Activated CD4-positive, alpha-beta T cell treated with anti-CD3 and anti-CD28 coated beads, Interleukin-2, amount 10 ng/mL, durations not matched to agents 7 days and 5 days (primary cell): ENCODE measurements around the gene ANKFN1. TPM values are rescaled to one million over a fixed set of nuclear protein-coding genes. Genes with fewer than 3 reads are reported as not detected.

ENCODE experiments used
- CTCF ChIA-PET: fragments of 350-600 bp; sonication (Branson Sonifier 250); formaldehyde crosslinking; loops from one replicate; lab custom pipeline; 2021; ENCODE audit warnings: antibody characterized with exemption; lab: Charles Lee
- POLR2A ChIA-PET: fragments of 350-600 bp; sonication (Branson Sonifier 250); formaldehyde crosslinking; loops from one replicate; lab custom pipeline; 2021; ENCODE audit warnings: antibody characterized with exemption; lab: Charles Lee
- DNase-seq: peaks from one replicate; pipeline ENCODE4 v3.0.0-alpha.2; 2020
- H3K27ac Mint-ChIP-seq: one replicate; pipeline ENCODE4 v1.8.0; 2021; ENCODE audit warnings: mild to moderate bottlenecking, moderate library complexity, mixed read lengths
- H3K27me3 Mint-ChIP-seq: one replicate; pipeline ENCODE4 v1.8.0; 2021; ENCODE audit warnings: mixed read lengths
- H3K36me3 Mint-ChIP-seq: one replicate; pipeline ENCODE4 v1.8.0; 2021; ENCODE audit warnings: low read depth, mixed read lengths
- H3K4me1 Mint-ChIP-seq: one replicate; pipeline ENCODE4 v1.8.0; 2021; ENCODE audit warnings: mixed read lengths
- H3K4me3 Mint-ChIP-seq: one replicate; pipeline ENCODE4 v1.8.0; 2021; ENCODE audit warnings: mild to moderate bottlenecking, moderate library complexity, mixed read lengths
- H3K9me3 Mint-ChIP-seq: one replicate; pipeline ENCODE4 v1.8.0; 2021; ENCODE audit warnings: mixed read lengths
- total RNA-seq, 2 experiments: library from RNA; stranded (reverse); gene quantifications; one replicate each; pipeline ENCODE4 v1.2.3, GENCODE V29; 2021

Gene ANKFN1
- total RNA-seq, 2 experiments from 2014 or later: not detected

- Mint-ChIP-seq H3K27me3 (peaks cover 14% of the 10 kb centered on the region), H3K9me3 (no peaks in the 10 kb centered on the region), H3K27ac (no peak overlapping the region), H3K4me3 (no peak overlapping the region), H3K36me3 (no peaks in the 10 kb centered on the region), H3K4me1 (no peaks in the 10 kb centered on the region)
- POLR2A ChIA-PET: no interaction called here
- no peak for DNase-seq
- CTCF ChIA-PET: no interaction called here
Observed at GRCh38 chr17:56431736-56432135, 278.5 kb downstream of the ANKFN1 start.

- CTCF ChIA-PET: no interaction called here
- Mint-ChIP-seq H3K4me1 (no peaks in the 10 kb centered on the region), H3K36me3 (no peaks in the 10 kb centered on the region), H3K4me3 (no peak overlapping the region), H3K27ac (no peak overlapping the region), H3K9me3 (no peaks in the 10 kb centered on the region), H3K27me3 (peaks cover 14% of the 10 kb centered on the region)
- DNase-seq: no peak
- POLR2A ChIA-PET: no interaction called here
Observed at GRCh38 chr17:56432443-56432842, 279.2 kb downstream of the ANKFN1 start.

- Mint-ChIP-seq H3K4me1 (no peaks in the 10 kb centered on the region), H3K9me3 (no peaks in the 10 kb centered on the region), H3K27ac (no peak overlapping the region), H3K36me3 (no peaks in the 10 kb centered on the region), H3K27me3 (peaks cover 20% of the 10 kb centered on the region), H3K4me3 (no peak overlapping the region)
- POLR2A ChIA-PET: no interaction called here
- no peak for DNase-seq
- CTCF ChIA-PET: interaction anchor here (0.7 kb wide), 1 partner anchor 9 kb away, joined by 3 read pairs; no protein-coding TSS in a partner anchor
Observed at GRCh38 chr17:56434610-56435009, 281.3 kb downstream of the ANKFN1 start.

- H3K36me3 Mint-ChIP-seq: no peaks in the 10 kb centered on the region
- no peak overlapping the region for H3K27ac Mint-ChIP-seq
- H3K4me3 Mint-ChIP-seq: no peak overlapping the region
- ChIA-PET CTCF (no interaction called here), POLR2A (no interaction called here)
- H3K9me3 Mint-ChIP-seq: no peaks in the 10 kb centered on the region
- peaks cover 27% of the 10 kb centered on the region for H3K27me3 Mint-ChIP-seq
- no peaks in the 10 kb centered on the region for H3K4me1 Mint-ChIP-seq
- no peak for DNase-seq
Observed at GRCh38 chr17:56436142-56436541, 282.9 kb downstream of the ANKFN1 start.

DNA sequence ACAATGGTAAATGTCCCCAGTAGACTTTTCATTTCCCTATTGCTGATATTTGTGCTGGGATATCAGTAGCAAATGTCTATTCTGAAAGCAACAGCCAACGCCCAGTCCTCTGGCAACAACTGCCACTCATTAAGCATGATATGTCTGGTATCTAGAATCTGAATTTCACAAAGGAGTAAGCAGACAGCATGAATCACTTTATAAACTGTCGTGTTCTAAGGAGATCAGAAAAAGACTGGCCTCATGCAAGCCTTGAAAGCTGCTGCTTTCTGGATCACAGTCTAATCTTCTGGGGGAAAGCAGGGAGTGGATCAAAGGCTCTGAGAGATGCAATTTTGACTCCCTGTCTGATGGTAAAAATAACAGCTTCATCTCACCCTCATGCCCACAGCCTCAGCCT is 287.1 kb downstream of the ANKFN1 start:
- Mint-ChIP-seq H3K27me3 (peaks cover 23% of the 10 kb centered on the region), H3K4me3 (no peak overlapping the region), H3K9me3 (no peaks in the 10 kb centered on the region), H3K27ac (no peak overlapping the region), H3K36me3 (no peaks in the 10 kb centered on the region), H3K4me1 (no peaks in the 10 kb centered on the region)
- CTCF ChIA-PET: no interaction called here
- POLR2A ChIA-PET: no interaction called here
- DNase-seq: no peak

GRCh38 chr17:56441308-56441707 is 288.0 kb downstream of the ANKFN1 start:
- DNase-seq: no peak
- ChIA-PET POLR2A (no interaction called here), CTCF (no interaction called here)
- Mint-ChIP-seq H3K27me3 (peaks cover 22% of the 10 kb centered on the region), H3K36me3 (no peaks in the 10 kb centered on the region), H3K27ac (no peak overlapping the region), H3K4me3 (no peak overlapping the region), H3K4me1 (no peaks in the 10 kb centered on the region), H3K9me3 (no peaks in the 10 kb centered on the region)

DNA sequence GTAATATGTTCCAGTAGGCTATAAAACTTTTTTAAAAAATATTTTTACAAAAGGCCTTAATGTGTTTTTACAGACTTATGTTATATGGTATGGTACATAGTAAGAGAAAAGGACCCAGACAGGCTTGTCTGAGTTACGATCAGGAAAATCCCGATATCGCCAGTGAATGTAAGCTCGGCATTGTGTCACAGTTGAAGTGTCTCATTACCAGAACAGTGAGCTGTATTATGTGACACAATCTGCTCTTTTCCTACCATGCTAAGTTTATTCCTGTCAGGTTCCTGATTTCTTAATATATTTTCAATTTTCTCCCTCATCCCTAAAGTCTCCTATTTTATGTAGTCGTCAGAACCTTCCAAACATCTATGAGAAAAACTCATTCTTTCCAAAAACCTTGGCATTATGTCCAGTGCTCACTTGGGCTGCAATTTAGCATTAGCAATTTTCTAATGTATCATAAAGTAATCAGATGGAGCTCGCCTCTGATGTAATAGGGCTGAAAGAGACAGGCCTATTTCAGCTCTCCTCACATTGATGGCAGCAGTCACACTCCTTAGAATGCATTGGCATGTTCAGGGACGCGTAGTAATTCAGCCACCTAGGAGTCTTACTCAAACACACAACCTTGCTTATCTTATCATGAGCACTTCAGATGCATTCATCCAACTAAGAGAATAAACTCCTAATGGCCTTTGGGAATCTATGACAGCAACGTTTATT is 292.6 kb downstream of the ANKFN1 start:
- POLR2A ChIA-PET: no interaction called here

GRCh38 chr17:56447171-56447570 is 293.9 kb downstream of the ANKFN1 start:
- H3K4me1 Mint-ChIP-seq: no peaks in the 10 kb centered on the region
- CTCF ChIA-PET: no interaction called here
- POLR2A ChIA-PET: no interaction called here

More for the DNA sequence above, 292.6 kb downstream of the ANKFN1 start:
- CTCF ChIA-PET: no interaction called here
- peaks cover 13% of the 10 kb centered on the region for H3K27me3 Mint-ChIP-seq
- no peak overlapping the region for H3K4me3 Mint-ChIP-seq
- no peaks in the 10 kb centered on the region for H3K36me3 Mint-ChIP-seq
- H3K4me1 Mint-ChIP-seq: no peaks in the 10 kb centered on the region
- no peak overlapping the region for H3K27ac Mint-ChIP-seq
- DNase-seq: no peak
- no peaks in the 10 kb centered on the region for H3K9me3 Mint-ChIP-seq

GRCh38 chr17:56448371-56448770 is 295.1 kb downstream of the ANKFN1 start:
- Mint-ChIP-seq H3K36me3 (no peaks in the 10 kb centered on the region), H3K27me3 (peaks cover 12% of the 10 kb centered on the region), H3K4me1 (no peaks in the 10 kb centered on the region), H3K4me3 (no peak overlapping the region), H3K9me3 (no peaks in the 10 kb centered on the region), H3K27ac (no peak overlapping the region)
- CTCF ChIA-PET: no interaction called here
- no peak for DNase-seq
- POLR2A ChIA-PET: no interaction called here

More at GRCh38 chr17:56447171-56447570, 293.9 kb downstream of the ANKFN1 start:
- Mint-ChIP-seq H3K9me3 (no peaks in the 10 kb centered on the region), H3K36me3 (no peaks in the 10 kb centered on the region), H3K4me3 (no peak overlapping the region), H3K27me3 (peaks cover 13% of the 10 kb centered on the region), H3K27ac (no peak overlapping the region)
- no peak for DNase-seq

GRCh38 chr17:56449176-56449575 is 295.9 kb downstream of the ANKFN1 start:
- Mint-ChIP-seq H3K36me3 (no peaks in the 10 kb centered on the region), H3K27me3 (peaks cover 15% of the 10 kb centered on the region), H3K4me3 (no peak overlapping the region), H3K27ac (no peak overlapping the region), H3K4me1 (no peaks in the 10 kb centered on the region), H3K9me3 (no peaks in the 10 kb centered on the region)
- ChIA-PET POLR2A (no interaction called here), CTCF (no interaction called here)
- no peak for DNase-seq

GRCh38 chr17:56451629-56452028 is 298.4 kb downstream of the ANKFN1 start:
- CTCF ChIA-PET: no interaction called here
- Mint-ChIP-seq H3K9me3 (no peaks in the 10 kb centered on the region), H3K27ac (no peak overlapping the region)

DNA sequence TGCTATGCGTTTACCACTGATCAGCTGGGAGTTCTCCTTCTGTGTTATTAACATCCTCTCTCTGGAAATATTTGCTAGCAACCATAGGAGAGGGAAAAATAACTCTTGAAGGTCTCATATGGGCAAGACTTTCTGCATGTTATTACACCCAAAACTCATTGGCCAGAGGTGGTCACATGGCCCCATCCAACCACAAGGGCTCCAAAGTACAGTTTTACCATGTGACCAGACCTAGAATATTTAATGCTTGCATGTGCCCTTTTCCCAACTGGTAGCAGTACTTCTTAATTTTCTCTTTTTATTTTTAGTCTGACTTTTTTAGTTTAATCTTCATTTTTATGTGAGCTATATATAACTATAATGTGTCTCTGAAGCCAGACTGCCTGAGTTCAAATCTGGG is 299.2 kb downstream of the ANKFN1 start:
- ChIA-PET CTCF (no interaction called here), POLR2A (no interaction called here)
- H3K4me3 Mint-ChIP-seq: no peak overlapping the region
- no peaks in the 10 kb centered on the region for H3K9me3 Mint-ChIP-seq
- H3K27ac Mint-ChIP-seq: no peak overlapping the region
- no peaks in the 10 kb centered on the region for H3K4me1 Mint-ChIP-seq
- no peaks in the 10 kb centered on the region for H3K36me3 Mint-ChIP-seq
- peaks cover 20% of the 10 kb centered on the region for H3K27me3 Mint-ChIP-seq
- no peak for DNase-seq

More at GRCh38 chr17:56451629-56452028, 298.4 kb downstream of the ANKFN1 start:
- no peak for DNase-seq
- H3K4me3 Mint-ChIP-seq: no peak overlapping the region
- no peaks in the 10 kb centered on the region for H3K4me1 Mint-ChIP-seq
- H3K36me3 Mint-ChIP-seq: no peaks in the 10 kb centered on the region
- POLR2A ChIA-PET: no interaction called here
- H3K27me3 Mint-ChIP-seq: peaks cover 20% of the 10 kb centered on the region

GRCh38 chr17:56457501-56457900 is 304.2 kb downstream of the ANKFN1 start:
- Mint-ChIP-seq H3K4me3 (no peak overlapping the region), H3K9me3 (no peaks in the 10 kb centered on the region), H3K4me1 (no peaks in the 10 kb centered on the region), H3K27ac (no peak overlapping the region), H3K27me3 (peaks cover 14% of the 10 kb centered on the region), H3K36me3 (no peaks in the 10 kb centered on the region)
- POLR2A ChIA-PET: no interaction called here
- CTCF ChIA-PET: no interaction called here
- no peak for DNase-seq

GRCh38 chr17:56465886-56466285 is 312.6 kb downstream of the ANKFN1 start:
- Mint-ChIP-seq H3K4me1 (no peaks in the 10 kb centered on the region), H3K36me3 (no peaks in the 10 kb centered on the region), H3K27me3 (peaks cover 3% of the 10 kb centered on the region), H3K4me3 (no peak overlapping the region), H3K27ac (no peak overlapping the region), H3K9me3 (no peaks in the 10 kb centered on the region)
- no peak for DNase-seq
- ChIA-PET CTCF (no interaction called here), POLR2A (no interaction called here)
